ENCODE data around the gene SMPD3. TPM values are rescaled to one million over a fixed set of nuclear protein-coding genes. Genes with fewer than 3 reads are reported as not detected.

The SMPD3 gene
- total and polyA plus RNA-seq, 4 donors = 1.7 to 13.9 (median 5.0) TPM

DNA sequence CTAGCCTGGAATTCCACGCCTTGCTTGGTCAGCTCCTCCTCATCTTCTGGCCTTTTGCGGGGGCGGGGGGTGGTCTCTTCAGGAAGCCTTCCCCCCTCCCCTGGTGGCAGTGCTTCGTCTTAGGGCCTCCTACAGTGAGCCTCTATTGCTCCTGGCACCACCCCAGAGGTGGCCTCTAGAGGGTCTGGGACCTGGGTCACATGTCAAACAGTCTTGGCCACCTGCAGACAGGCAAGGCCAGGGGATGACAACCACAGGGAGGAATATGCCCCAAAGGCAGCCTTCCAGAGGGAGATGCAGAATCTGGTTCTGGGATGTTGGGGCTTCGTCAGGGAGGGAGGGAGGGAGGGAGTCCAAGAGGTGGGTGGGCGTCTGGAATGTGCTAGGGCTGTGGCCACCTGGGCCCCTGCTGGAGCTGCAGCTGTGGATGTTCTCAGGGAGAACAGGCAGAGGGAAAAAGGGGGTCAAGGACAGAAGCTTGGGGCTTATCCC is 50.6 kb downstream of the SMPD3 start:
- 80 to 87% methylated on average over 6 of the region's 6 CpGs for WGBS, 2 donors
- TF ChIP-seq, protein P1, sequence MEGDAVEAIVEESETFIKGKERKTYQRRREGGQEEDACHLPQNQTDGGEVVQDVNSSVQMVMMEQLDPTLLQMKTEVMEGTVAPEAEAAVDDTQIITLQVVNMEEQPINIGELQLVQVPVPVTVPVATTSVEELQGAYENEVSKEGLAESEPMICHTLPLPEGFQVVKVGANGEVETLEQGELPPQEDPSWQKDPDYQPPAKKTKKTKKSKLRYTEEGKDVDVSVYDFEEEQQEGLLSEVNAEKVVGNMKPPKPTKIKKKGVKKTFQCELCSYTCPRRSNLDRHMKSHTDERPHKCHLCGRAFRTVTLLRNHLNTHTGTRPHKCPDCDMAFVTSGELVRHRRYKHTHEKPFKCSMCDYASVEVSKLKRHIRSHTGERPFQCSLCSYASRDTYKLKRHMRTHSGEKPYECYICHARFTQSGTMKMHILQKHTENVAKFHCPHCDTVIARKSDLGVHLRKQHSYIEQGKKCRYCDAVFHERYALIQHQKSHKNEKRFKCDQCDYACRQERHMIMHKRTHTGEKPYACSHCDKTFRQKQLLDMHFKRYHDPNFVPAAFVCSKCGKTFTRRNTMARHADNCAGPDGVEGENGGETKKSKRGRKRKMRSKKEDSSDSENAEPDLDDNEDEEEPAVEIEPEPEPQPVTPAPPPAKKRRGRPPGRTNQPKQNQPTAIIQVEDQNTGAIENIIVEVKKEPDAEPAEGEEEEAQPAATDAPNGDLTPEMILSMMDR (IDR thresholded peaks at IDR 0.05; ENCODE audit: control extremely low read depth, extremely low read depth) = no peak
- ATAC-seq (ENCODE audit: insufficient read depth, low FRiP score) = no peak

DNA sequence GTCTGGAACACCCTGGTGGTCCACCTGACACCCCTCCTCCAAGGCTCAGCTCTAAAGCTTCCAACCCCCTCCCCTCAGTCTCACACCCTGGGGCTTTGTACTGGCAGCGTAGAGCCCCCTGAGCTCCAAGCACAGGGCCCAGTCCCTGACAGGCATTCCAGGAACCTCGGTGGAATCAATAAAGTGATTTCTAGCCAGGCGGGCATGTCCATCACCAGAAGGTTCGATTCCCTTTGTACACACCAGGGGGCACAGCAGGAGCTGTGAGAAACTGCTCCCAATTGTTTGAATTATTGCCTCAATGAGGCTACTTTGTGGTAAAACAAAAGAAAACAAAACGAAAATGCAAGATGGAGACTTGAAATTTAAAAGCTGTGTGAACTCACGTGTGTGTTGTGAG is 51.8 kb downstream of the SMPD3 start:
- WGBS, 2 donors = 26 to 34% methylated on average over 6 of the region's 6 CpGs
- no peaks in the 10 kb centered on the region for H3K9me3 ChIP-seq (ENCODE audit: control insufficient read depth in 4 of 4, insufficient read depth in 3 of 4, low read length in 3 of 4)
- DNase-seq = peak in 2 of 3 donors; percentile 38 to 42

More for the DNA sequence above, 50.6 kb downstream of the SMPD3 start:
- H3K36me3 ChIP-seq (ENCODE audit: control insufficient read depth in 4 of 4, insufficient read depth in 4 of 4, low read length in 4 of 4) = no peaks in the 10 kb centered on the region
- no peaks in the 10 kb centered on the region for H3K27me3 ChIP-seq (ENCODE audit: control insufficient read depth in 3 of 3, insufficient read depth in 3 of 3, low read length in 2 of 3)
- DNase-seq = no peak
- H3K4me3 ChIP-seq = no peak overlapping the region
- H3K4me1 ChIP-seq (ENCODE audit: control insufficient read depth in 5 of 5, insufficient read depth in 5 of 5, low read length in 5 of 5) = no peaks in the 10 kb centered on the region
- H3K9ac ChIP-seq (ENCODE audit: insufficient read depth in 1 of 2, low read length in 2 of 2) = no peak overlapping the region
- H3K9me3 ChIP-seq (ENCODE audit: control insufficient read depth in 4 of 4, insufficient read depth in 3 of 4, low read length in 3 of 4) = no peaks in the 10 kb centered on the region
- H3K27ac ChIP-seq (ENCODE audit: low read depth in 1 of 2, low read length in 1 of 2) = no peak overlapping the region

DNA sequence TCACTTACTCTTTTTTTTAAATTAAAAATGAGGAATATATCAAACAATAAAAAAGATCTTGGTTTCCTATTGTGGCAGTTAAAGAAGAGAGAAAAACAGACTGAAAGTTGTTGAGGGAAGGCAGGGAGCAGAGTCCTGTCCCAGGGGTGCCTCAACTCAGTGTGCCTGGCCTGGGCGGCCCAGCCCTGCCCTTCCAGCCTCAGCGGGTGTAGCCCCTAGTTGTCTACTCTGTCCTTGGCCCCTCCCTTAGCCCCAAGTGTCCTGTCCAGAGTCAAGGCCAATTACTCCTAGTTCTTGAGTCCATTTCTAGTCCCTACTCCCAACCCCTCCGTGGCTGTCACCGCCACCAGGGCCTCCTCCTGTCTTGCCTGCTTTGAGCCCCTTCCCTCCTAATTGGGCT is 52.5 kb downstream of the SMPD3 start:
- Histone ChIP-seq H3K4me3 (no peak overlapping the region), H3K9me3 (ENCODE audit: control insufficient read depth in 4 of 4, insufficient read depth in 3 of 4, low read length in 3 of 4) (no peaks in the 10 kb centered on the region), H3K27me3 (ENCODE audit: control insufficient read depth in 3 of 3, insufficient read depth in 3 of 3, low read length in 2 of 3) (no peaks in the 10 kb centered on the region), H3K9ac (ENCODE audit: insufficient read depth in 1 of 2, low read length in 2 of 2) (no peak overlapping the region), H3K4me1 (ENCODE audit: control insufficient read depth in 5 of 5, insufficient read depth in 5 of 5, low read length in 5 of 5) (no peaks in the 10 kb centered on the region), H3K36me3 (ENCODE audit: control insufficient read depth in 4 of 4, insufficient read depth in 4 of 4, low read length in 4 of 4) (no peaks in the 10 kb centered on the region), H3K27ac (ENCODE audit: low read depth in 1 of 2, low read length in 1 of 2) (no peak overlapping the region)
- DNase-seq = no peak
- ATAC-seq (ENCODE audit: insufficient read depth, low FRiP score) = no peak
- 84 to 85% methylated on average over 4 of the region's 4 CpGs for WGBS, 2 donors
- TF ChIP-seq, protein P1 (IDR thresholded peaks at IDR 0.05; ENCODE audit: control extremely low read depth, extremely low read depth) = no peak

More for the DNA sequence above, 51.8 kb downstream of the SMPD3 start:
- no peak overlapping the region for H3K9ac ChIP-seq (ENCODE audit: insufficient read depth in 1 of 2, low read length in 2 of 2)
- ATAC-seq (ENCODE audit: insufficient read depth, low FRiP score) = peak; percentile 60
- TF ChIP-seq, protein P1 (IDR thresholded peaks at IDR 0.05; ENCODE audit: control extremely low read depth, extremely low read depth) = peak; percentile 70
- H3K36me3 ChIP-seq (ENCODE audit: control insufficient read depth in 4 of 4, insufficient read depth in 4 of 4, low read length in 4 of 4) = no peaks in the 10 kb centered on the region
- H3K4me3 ChIP-seq = no peak overlapping the region
- no peaks in the 10 kb centered on the region for H3K4me1 ChIP-seq (ENCODE audit: control insufficient read depth in 5 of 5, insufficient read depth in 5 of 5, low read length in 5 of 5)
- H3K27ac ChIP-seq (ENCODE audit: low read depth in 1 of 2, low read length in 1 of 2) = no peak overlapping the region
- no peaks in the 10 kb centered on the region for H3K27me3 ChIP-seq (ENCODE audit: control insufficient read depth in 3 of 3, insufficient read depth in 3 of 3, low read length in 2 of 3)

Measured in lung (tissue), 12 donors.